NCI-H2196 treated with DMSO at 0.1 percent for 48 hours (cell line): ENCODE results near the gene STAG1.
"Not testable (repeated sequence)": the region's sequence is repeated elsewhere in the genome, so short reads cannot be mapped to it uniquely, and the experiment has no call there.

ENCODE experiments used
- DNase-seq: peaks from one replicate; lab custom pipeline; 2025; ENCODE audit not compliant: unreplicated experiment; lab: John Stamatoyannopoulos, UW

STAG1 gene

GRCh38 chr3:136752172-136752421 is at the start of gene STAG1:
STAG1 (minus strand) TSS chr3:136752378; CDS start chr3:136630898, 121,480 bp downstream.
- no peak for DNase-seq

DNA sequence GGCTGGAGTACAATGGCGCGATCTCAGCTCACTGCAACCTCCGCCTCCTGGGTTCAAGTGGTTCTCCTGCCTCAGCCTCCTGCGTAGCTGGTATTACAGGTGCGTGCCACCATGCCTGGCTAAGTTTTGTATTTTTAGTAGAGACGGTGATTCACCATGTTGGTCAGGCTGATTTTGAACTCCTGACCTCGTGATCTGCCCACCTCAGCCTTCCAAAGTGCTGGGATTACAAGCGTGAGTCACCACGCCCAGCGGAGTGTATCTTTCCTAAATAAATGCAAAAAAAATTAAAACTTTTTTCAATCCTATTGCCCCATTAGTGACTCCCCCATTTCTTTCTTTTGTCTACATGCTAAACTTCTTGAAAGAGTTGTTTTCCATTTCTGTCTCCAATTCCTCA is 49.0 kb upstream of the STAG1 start:
- DNase-seq = not testable (repeated sequence)

GRCh38 chr3:136792556-136793330 is 40.6 kb upstream of the STAG1 start:
- DNase-seq = no peak

- no peak for DNase-seq
Observed at GRCh38 chr3:136790786-136791185, 38.6 kb upstream of the STAG1 start.

DNA sequence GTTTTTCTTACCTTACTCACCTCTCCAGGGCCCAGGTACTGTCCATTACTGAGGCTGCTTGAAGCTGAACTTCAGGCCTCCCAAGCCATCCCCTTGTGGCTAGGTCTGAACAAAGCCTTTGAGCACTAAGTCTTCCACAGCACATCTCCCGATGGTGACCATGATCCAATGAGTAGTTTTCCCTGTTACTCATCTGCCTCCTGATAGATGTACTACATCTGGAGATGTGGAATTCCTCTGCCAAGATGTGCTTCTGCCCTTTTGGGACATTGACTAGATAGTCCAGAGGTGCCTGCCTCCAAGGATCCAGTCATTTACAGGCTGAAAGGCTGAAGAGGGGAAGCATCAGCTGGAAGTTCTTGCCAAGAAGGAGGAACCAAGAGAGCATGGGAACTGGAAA is 37.8 kb upstream of the STAG1 start:
- no peak for DNase-seq

- DNase-seq = no peak
Observed at GRCh38 chr3:136788154-136788553, 36.0 kb upstream of the STAG1 start.

- no peak for DNase-seq
Observed at GRCh38 chr3:136787349-136787748, 35.2 kb upstream of the STAG1 start.

- peak; percentile 38 for DNase-seq
Observed at GRCh38 chr3:136783708-136784191, 31.6 kb upstream of the STAG1 start.

GRCh38 chr3:136780741-136781140 is 28.6 kb upstream of the STAG1 start:
- DNase-seq = no peak

DNA sequence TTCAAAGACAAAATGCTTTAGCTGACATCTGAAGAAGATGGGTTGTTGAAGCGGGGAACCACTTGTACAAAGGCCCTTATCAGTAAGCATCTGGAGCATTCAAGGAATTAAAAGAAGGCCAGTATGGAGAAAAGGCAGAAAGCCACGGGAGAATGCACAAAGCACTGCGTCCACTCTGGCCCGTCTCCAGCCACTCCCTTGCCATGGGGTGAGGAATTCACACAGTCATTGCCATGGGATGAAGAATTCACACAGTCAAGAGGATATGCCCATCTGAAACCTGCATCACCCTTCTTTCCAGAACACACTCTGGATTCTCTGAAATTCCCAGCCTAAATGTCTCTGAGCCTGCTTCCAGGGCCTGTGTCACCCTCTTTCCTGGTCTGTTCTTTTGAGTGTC is 26.7 kb upstream of the STAG1 start:
- no peak for DNase-seq

- DNase-seq = no peak
Observed at GRCh38 chr3:136772709-136773108, 20.5 kb upstream of the STAG1 start.

DNA sequence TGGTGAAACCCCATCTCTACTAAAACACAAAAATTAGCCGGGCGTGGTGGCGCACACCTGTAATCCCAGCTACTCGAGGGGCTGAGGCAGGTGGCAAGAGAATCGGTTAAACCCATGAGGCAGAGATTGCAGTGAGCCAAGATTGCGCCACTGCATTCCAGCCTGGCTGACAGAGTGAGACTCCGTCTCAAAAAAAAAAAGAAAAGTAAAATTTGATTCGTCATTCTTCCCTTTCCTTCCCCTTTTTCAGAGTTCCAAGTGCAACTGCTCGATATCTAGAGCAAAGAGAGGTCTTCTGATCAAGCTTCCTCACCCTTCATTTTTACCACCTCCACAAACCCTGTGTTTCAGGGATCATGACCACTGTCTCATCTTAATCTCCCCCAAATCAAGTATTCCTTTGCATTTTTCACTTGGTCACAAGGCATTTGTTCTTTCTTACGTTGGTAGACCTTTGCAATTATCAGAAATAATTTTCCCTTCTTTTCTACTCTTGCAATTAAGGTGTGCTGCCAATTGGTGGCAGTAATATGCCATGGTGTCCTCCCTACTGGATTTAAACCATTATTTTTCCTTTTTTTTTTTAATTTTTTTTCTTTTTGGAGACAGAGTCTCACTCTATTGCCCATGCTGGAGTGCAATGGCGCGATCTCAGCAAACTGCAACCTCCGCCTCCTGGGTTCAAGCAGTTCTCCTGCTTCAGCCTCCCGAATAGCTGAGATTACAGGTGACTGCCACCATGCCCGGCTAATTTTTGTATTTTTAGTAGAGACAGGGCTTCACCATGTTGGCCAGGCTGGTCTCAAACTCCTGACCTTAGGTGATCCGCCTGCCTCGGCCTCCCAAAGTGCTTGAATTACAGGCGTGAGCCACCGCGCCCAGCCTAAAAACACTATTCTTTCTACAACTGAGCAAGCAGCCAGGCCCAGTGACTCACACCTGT is 6.3 kb upstream of the STAG1 start:
- DNase-seq = not testable (repeated sequence)

GRCh38 chr3:136755192-136755591 is 3.0 kb upstream of the STAG1 start:
- DNase-seq = no peak

DNA sequence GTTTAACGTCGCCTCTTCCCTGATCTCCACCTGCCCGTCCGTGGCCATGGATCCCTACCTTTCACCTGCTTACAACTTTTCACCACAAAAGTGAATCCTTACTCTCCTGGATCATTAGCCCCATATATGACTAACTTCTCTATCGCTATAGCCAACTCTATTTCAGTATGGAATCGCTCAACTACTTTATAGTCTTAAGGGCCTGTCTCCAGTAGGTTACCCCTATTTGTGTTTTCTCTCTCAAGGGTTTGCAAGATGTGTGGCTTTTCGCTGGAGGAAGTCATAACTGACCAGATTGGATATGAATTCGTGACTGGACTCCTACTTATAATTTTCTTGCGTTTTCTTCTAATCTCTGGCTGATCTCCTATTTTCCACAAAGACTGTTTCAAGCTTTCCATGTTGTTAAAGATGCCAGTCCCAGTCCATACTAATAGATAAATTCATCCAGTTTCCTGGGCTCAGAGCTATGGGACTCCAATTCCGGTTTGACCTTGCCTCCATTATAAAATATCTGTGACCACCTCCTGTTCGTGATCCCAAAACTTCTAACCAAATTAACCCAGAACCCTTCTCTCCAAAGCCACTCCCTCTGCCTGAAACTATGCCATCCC is 1.3 kb upstream of the STAG1 start:
- no peak for DNase-seq

DNA sequence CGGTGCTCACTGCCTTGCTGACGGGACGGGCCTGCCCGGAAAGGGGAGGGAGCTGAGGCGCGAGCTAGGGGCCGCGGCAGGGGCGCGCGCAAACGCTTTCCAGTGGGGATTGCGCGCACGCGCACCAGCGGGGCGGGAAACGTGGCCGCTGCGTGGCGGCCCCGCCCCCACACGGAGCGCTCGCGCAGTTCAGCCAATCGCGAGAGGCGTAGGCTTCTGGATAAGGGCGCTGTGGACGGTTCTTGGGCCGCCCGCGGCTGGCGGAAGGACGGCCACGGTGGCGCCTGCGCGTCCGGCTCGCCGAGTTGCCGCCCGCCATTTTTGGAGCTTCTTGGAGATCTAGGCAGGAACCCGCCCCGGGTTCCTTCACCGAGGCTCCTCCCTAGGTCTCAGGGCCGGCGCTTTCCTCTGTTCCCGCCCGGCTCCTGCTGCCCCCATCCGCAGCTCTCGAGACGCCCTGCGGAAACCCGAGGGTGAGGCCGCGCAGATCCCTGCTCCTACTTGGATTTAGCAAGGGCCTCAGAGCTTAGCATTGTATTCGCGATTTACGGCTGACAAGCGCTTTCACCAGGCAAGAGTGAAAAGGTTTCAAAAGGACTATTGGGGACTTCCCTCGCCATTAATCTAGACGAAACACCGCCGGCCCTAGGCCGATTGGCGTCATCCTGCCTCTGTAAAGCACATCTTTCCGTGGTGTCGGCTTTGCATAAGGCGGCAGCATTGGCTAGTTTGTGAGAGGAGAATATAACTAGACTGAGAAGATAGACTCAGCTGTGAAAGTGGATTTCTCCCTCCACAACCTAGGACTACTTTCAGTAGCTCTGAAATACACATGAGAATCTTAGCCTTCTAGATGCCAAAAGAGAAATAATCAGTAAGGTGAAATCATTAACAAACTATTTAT is 496 bp upstream of the STAG1 start:
- DNase-seq = peak; percentile 99

DNA sequence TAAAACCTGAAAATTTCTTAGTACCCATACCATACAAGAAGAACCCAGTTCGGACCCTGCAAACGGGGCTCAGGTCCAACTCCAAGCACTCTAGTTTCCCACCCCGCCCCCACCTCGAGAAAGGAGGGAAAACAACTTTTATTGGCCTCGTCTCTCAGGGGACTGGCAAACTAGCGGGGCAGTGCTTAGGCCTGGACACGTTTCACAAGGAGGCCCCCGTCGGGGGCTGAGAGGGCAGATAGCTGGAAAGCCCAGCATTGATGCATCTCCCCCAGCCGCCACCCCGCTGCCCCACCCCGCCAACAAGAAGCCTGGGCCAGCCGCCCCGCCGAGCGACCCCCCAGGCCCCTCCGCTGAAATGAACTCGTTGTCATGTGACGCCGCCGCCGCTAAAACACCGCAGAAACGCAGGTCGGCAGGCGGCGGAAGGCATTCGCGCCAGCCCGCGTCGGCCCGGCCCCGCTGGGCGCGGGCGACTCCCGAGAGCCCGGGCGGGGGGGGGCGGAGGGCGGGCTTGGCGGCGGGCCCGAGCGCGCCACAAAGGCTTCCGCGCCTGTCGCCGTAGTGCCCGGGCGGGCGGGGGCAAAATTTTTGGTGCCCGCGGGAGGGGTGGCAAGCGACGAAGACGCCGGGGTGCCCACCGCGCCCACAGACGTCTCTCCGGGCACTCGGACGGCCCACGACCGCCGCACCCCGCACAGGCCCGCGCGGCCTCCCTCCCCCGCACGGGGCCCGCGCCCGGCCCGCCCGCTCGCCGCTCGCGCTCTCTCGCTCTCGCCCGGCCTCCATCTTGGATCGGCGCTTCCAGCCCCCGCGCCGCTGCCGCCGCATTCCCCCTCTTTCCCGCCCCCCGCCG is 634 bp downstream of the STAG1 start:
- peak; percentile 95 for DNase-seq

DNA sequence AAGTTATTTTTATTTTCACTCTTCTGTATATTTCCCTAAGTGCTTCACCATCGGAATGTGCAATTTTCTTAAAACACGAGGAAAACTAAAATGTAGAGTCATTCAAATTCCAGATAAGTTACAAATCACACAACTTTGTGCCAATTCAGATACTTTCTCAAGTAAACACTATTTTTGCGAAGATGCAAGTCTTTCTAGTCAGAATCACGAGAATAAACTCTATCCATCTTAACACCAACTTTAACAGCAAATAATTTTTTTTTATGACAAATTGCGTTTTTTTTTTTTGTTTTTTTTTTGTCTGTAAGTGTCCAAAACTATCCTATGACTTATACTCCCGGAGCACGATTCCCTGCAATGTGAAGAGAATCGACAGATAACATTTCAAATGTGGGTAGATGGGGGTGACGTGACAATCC is 1.3 kb downstream of the STAG1 start:
- no peak for DNase-seq

- DNase-seq = no peak
Observed at GRCh38 chr3:136750209-136750896, 1.8 kb downstream of the STAG1 start.

- not testable (repeated sequence) for DNase-seq
Observed at GRCh38 chr3:136749602-136750001, 2.6 kb downstream of the STAG1 start.
